HG02885 (cell line): ENCODE measurements around the gene RNF181.
"Not testable (repeated sequence)": the region's sequence is repeated elsewhere in the genome, so short reads cannot be mapped to it uniquely, and the experiment has no call there.

ENCODE experiments used
- ATAC-seq: cut with Tn5 transposase; IDR thresholded peaks from one replicate; pipeline ENCODE4 v1.9.1; 2021; ENCODE audit warnings: mild to moderate bottlenecking; ENCODE audit not compliant: unreplicated experiment, poor library complexity

The RNF181 gene

GRCh38 chr2:85611705-85612587 is 16.4 kb downstream of the RNF181 start, which contains the start of gene C2orf68:
Gene C2orf68 (minus strand): TSS chr2:85612066. CDS start chr2:85611984, 82 bp downstream.
- ATAC-seq, result peak; percentile 81

- no peak for ATAC-seq
Measured at GRCh38 chr2:85613717-85614515, 18.4 kb downstream of the RNF181 start.

GRCh38 chr2:85614757-85615156 is 19.2 kb downstream of the RNF181 start:
- ATAC-seq, result not testable (repeated sequence)

GRCh38 chr2:85615413-85615728 is 19.8 kb downstream of the RNF181 start:
- ATAC-seq, result no peak

- ATAC-seq, result not testable (repeated sequence)
Measured at GRCh38 chr2:85617723-85618122, 22.2 kb downstream of the RNF181 start.

GRCh38 chr2:85619617-85620016 is 24.1 kb downstream of the RNF181 start:
- ATAC-seq, result no peak

GRCh38 chr2:85621338-85621737 is 25.8 kb downstream of the RNF181 start:
- no peak for ATAC-seq

- ATAC-seq, result no peak
Measured at GRCh38 chr2:85623991-85624390, 28.4 kb downstream of the RNF181 start.

- no peak for ATAC-seq
Measured at GRCh38 chr2:85628658-85629057, 33.1 kb downstream of the RNF181 start.

GRCh38 chr2:85631316-85631715 is 35.8 kb downstream of the RNF181 start:
- ATAC-seq, result no peak

GRCh38 chr2:85635011-85635410 is 39.5 kb downstream of the RNF181 start:
- ATAC-seq, result no peak

- ATAC-seq, result no peak
Measured at GRCh38 chr2:85635636-85636035, 40.1 kb downstream of the RNF181 start.

- peak; percentile 75 for ATAC-seq
Measured at GRCh38 chr2:85642725-85643124, 47.2 kb downstream of the RNF181 start.

- no peak for ATAC-seq
Measured at GRCh38 chr2:85644909-85645308, 49.4 kb downstream of the RNF181 start.

GRCh38 chr2:85646166-85646565 is 50.6 kb downstream of the RNF181 start:
- ATAC-seq, result no peak
